Adrenal gland (tissue), 12 donors: ENCODE results near the gene ARF3. TPM values are rescaled to one million over a fixed set of nuclear protein-coding genes. Genes with fewer than 3 reads are reported as not detected.
"Not testable (repeated sequence)": the region's sequence is repeated elsewhere in the genome, so short reads cannot be mapped to it uniquely, and the experiment has no call there.

Experiments used
- DNase-seq, 7 donors: peaks; one replicate each; pipeline ENCODE4 v3.0.0-alpha.2; 2019 to 2020
- H3K27ac ChIP-seq, 5 donors: fragments of 200-600 bp; sonication (generic) in 4 of 5; 1 replicate in 3 of 5; 2 replicates in 2 of 5; pipeline versions ENCODE4 v1.5.1 to v1.8.0; 2016 to 2020; ENCODE audit warnings: mild to moderate bottlenecking in 1 of 5
- H3K27me3 ChIP-seq: fragments of 200-600 bp; 2 replicates; pipeline ENCODE4 v1.8.0; 2021
- H3K36me3 ChIP-seq, 2 donors: fragments of 200-600 bp; replicated peaks in 1 of 2; 1 replicate in 1 of 2; 2 replicates in 1 of 2; pipeline versions ENCODE4 v1.5.1 to v1.8.0; 2018 to 2022
- H3K4me1 ChIP-seq, 2 donors: fragments of 200-600 bp; replicated peaks in 1 of 2; 1 replicate in 1 of 2; 2 replicates in 1 of 2; pipeline versions ENCODE4 v1.5.1 to v1.8.0; 2018 to 2021
- H3K4me3 ChIP-seq, 4 donors: fragments of 200-600 bp; sonication (generic) in 3 of 4; one replicate each; pipeline ENCODE4 v1.5.1; 2016 to 2018
- H3K9me3 ChIP-seq, 3 donors: fragments of 200-600 bp; sonication (generic) in 1 of 3; replicated peaks in 1 of 3; 1 replicate in 2 of 3; 2 replicates in 1 of 3; pipeline versions ENCODE4 v1.5.1 to v1.8.0; 2016 to 2021
- CTCF ChIP-seq, 6 experiments: fragments of 450-650 bp in 4 of 6; fragments of 200-600 bp in 2 of 6; sonication (generic) in 1 of 6; IDR thresholded peaks; 1 replicate in 5 of 6; 2 replicates in 1 of 6; pipeline versions ENCODE4 v1.5.1 to v1.8.0; 2016 to 2021; ENCODE audit warnings: antibody characterized with exemption in 6 of 6, mild to moderate bottlenecking in 2 of 6, moderate library complexity in 1 of 6
- POLR2A ChIP-seq, 2 donors: fragments of 450-650 bp; IDR thresholded peaks; one replicate each; pipeline ENCODE4 v1.6.1; 2017; ENCODE audit warnings: antibody characterized with exemption in 2 of 2, mild to moderate bottlenecking in 2 of 2, moderate library complexity in 1 of 2
- WGBS, 4 donors: extraction: QIAGEN DNeasy Blood & Tissue Kit in 2 of 4; methylation state at CpG; one replicate each; pipeline versions ENCODE4 v1.1.5 to v1.1.7; 2013 to 2017; 5-methylcytosine and 5-hydroxymethylcytosine counted together
- intact Hi-C, 2 donors: fragments of 100-400 bp; cut with DNase I; formaldehyde crosslinking; loops; one replicate each; pipeline versions ENCODE4 v1.14.1 to v1.15.0; 2022 to 2023
- polyA plus RNA-seq, 3 donors: library from polyadenylated mRNA; stranded (reverse); fragments of 200-250 nt in 2 of 3; fragments of 350-450 nt in 1 of 3; fragmentation: Illumina TruSeq in 1 of 3; extraction: RNeasy Lipid Tissue Mini Kit (QIAGEN cat#74804) in 1 of 3; gene quantifications; one replicate each; pipeline ENCODE4 v1.2.3, GENCODE V29; 2013 to 2014
- total RNA-seq, 9 donors: library from RNA; depleted of rRNA in 4 of 9; stranded (reverse); fragments of >200 nt in 4 of 9; fragments of 120-200 nt in 1 of 9; fragmentation: NEBNext Ultra II Directional in 1 of 9; extraction: Animal tissue kit (Norgen Biotek cat#: 25700) in 1 of 9; gene quantifications; one replicate each; pipeline versions ENCODE4 v1.1.0 to v1.2.4, GENCODE V29; 2013 to 2023
- donor health status: healthy with polysubstance abuse.
- donor health status: Bipolar disorder and iron deficiency.
- donor health status: DM: yes; HTN: yes; CAD: no.
- donor health status: DM: no; HTN: no; CAD: no.
- donor health status: DM: no; HTN: no; CAD: no.
- donor health status: DM: yes; HTN: yes; CAD: no.

Gene ARF3
- total and polyA plus RNA-seq, 12 donors, result 55.2 to 237 (median 105) TPM

GRCh38 chr12:48910196-48910595, 47.1 kb downstream of the ARF3 start:
- H3K9me3 ChIP-seq, result no peaks in the 10 kb centered on the region
- no peaks in the 10 kb centered on the region for H3K27me3 ChIP-seq
- H3K4me3 ChIP-seq, result no peak overlapping the region
- no peaks in the 10 kb centered on the region for H3K36me3 ChIP-seq
- no peaks in the 10 kb centered on the region for H3K4me1 ChIP-seq
- no peak overlapping the region for H3K27ac ChIP-seq
- TF ChIP-seq CTCF (IDR thresholded peaks at IDR 0.05), result no peak
- TF ChIP-seq POLR2A (IDR thresholded peaks at IDR 0.05), result no peak
- intact Hi-C loops, result no loop called here
- DNase-seq, result no peak

- H3K27me3 ChIP-seq, H3K27ac ChIP-seq, H3K4me3 ChIP-seq, H3K9me3 ChIP-seq, H3K36me3 ChIP-seq, H3K4me1 ChIP-seq, intact Hi-C loops, DNase-seq: not testable (repeated sequence)
- WGBS, 4 donors, result 80 to 91% (median 80%) methylated on average over 11 of the region's 11 CpGs
Observed at GRCh38 chr12:48909698-48910097, 47.6 kb downstream of the ARF3 start.

GRCh38 chr12:48907245-48907644, 50.0 kb downstream of the ARF3 start:
- no peaks in the 10 kb centered on the region for H3K27me3 ChIP-seq
- DNase-seq, result no peak
- no peak overlapping the region for H3K4me3 ChIP-seq
- no peak overlapping the region for H3K27ac ChIP-seq
- WGBS, 4 donors, result 39 to 52% (median 44%) methylated on average over 3 of the region's 3 CpGs
- H3K4me1 ChIP-seq, result no peaks in the 10 kb centered on the region
- no peaks in the 10 kb centered on the region for H3K9me3 ChIP-seq
- intact Hi-C loops, result no loop called here
- H3K36me3 ChIP-seq, result no peaks in the 10 kb centered on the region
- TF ChIP-seq CTCF (IDR thresholded peaks at IDR 0.05), result no peak
- no peak for TF ChIP-seq POLR2A (IDR thresholded peaks at IDR 0.05)

GRCh38 chr12:48903982-48904411, 53.3 kb downstream of the ARF3 start:
- H3K9me3 ChIP-seq, result no peaks in the 10 kb centered on the region
- 0 to 1% (median 1%) methylated on average over 8 to 19 of the region's 19 CpGs for WGBS, 4 donors
- no peaks in the 10 kb centered on the region for H3K27me3 ChIP-seq
- no peaks in the 10 kb centered on the region for H3K4me1 ChIP-seq
- no peak overlapping the region for H3K27ac ChIP-seq
- intact Hi-C loops, result no loop called here
- H3K4me3 ChIP-seq, result peak overlapping the region in 1 of 4 donors; percentile 57
- DNase-seq, result peak; percentile 74 to 89 (median 86)
- no peaks in the 10 kb centered on the region for H3K36me3 ChIP-seq
- peak; percentile 26 to 63 (median 55) for TF ChIP-seq CTCF (IDR thresholded peaks at IDR 0.05)
- TF ChIP-seq POLR2A (IDR thresholded peaks at IDR 0.05), result no peak

GRCh38 chr12:48903363-48903981, 53.8 kb downstream of the ARF3 start:
- no peak overlapping the region for H3K27ac ChIP-seq
- 41 to 61% (median 58%) methylated on average over 20 of the region's 20 CpGs for WGBS, 4 donors
- no peaks in the 10 kb centered on the region for H3K9me3 ChIP-seq
- intact Hi-C loops, result no loop called here
- H3K4me3 ChIP-seq, result no peak overlapping the region
- H3K4me1 ChIP-seq, result no peaks in the 10 kb centered on the region
- H3K27me3 ChIP-seq, result no peaks in the 10 kb centered on the region
- H3K36me3 ChIP-seq, result no peaks in the 10 kb centered on the region
- no peak for TF ChIP-seq POLR2A (IDR thresholded peaks at IDR 0.05)
- peak in 1 of 7 donors; percentile 13 for DNase-seq
